Neural progenitor cell (in vitro differentiated cells): Measurements from ENCODE around the gene LRRC32. TPM values are rescaled to one million over a fixed set of nuclear protein-coding genes. Genes with fewer than 3 reads are reported as not detected.

Experiments used
- DNase-seq: peaks from one replicate; pipeline ENCODE4 v3.0.0-alpha.2; 2016; ENCODE audit warnings: low spot score
- H2AFZ ChIP-seq: fragments of 200-600 bp; sonication (generic); replicated peaks from 2 replicates; pipeline ENCODE4 v1.6.1; 2016; ENCODE audit warnings: antibody characterized with exemption
- H3F3A ChIP-seq: fragments of 200-600 bp; sonication (generic); 2 replicates; pipeline ENCODE4 v1.6.1; 2016; ENCODE audit warnings: antibody characterized with exemption, low read depth
- H3K27ac ChIP-seq: fragments of 200-600 bp; sonication (generic); 2 replicates; pipeline ENCODE4 v1.5.1; 2016; ENCODE audit warnings: mild to moderate bottlenecking
- H3K27me3 ChIP-seq: fragments of 200-600 bp; sonication (generic); 2 replicates; pipeline ENCODE4 v1.6.1; 2016; ENCODE audit warnings: mild to moderate bottlenecking, moderate library complexity
- H3K36me3 ChIP-seq: fragments of 200-600 bp; sonication (generic); 2 replicates; pipeline ENCODE4 v1.5.1; 2016
- H3K4me1 ChIP-seq: fragments of 200-600 bp; sonication (generic); 2 replicates; pipeline ENCODE4 v1.6.1; 2016; ENCODE audit warnings: mixed run types
- H3K4me2 ChIP-seq: fragments of 200-600 bp; sonication (generic); 2 replicates; pipeline ENCODE4 v1.6.1; 2016
- H3K4me3 ChIP-seq: fragments of 200-600 bp; sonication (generic); 2 replicates; pipeline ENCODE4 v1.5.1; 2016
- H3K79me2 ChIP-seq: fragments of 200-600 bp; sonication (generic); 2 replicates; pipeline ENCODE4 v1.6.1; 2016; ENCODE audit warnings: low read depth
- H3K9ac ChIP-seq: fragments of 200-600 bp; sonication (generic); 2 replicates; pipeline ENCODE4 v1.6.1; 2016
- H3K9me3 ChIP-seq: fragments of 200-600 bp; sonication (generic); 2 replicates; pipeline ENCODE4 v1.5.1; 2016; ENCODE audit warnings: low read depth
- H4K20me1 ChIP-seq: fragments of 200-600 bp; sonication (generic); 2 replicates; pipeline ENCODE4 v1.6.1; 2016; ENCODE audit warnings: low read depth
- H3K27ac Mint-ChIP-seq: 3 replicates; pipeline ENCODE4 v1.8.0; 2021; ENCODE audit warnings: mixed read lengths
- H3K27me3 Mint-ChIP-seq: 2 replicates; pipeline ENCODE4 v1.8.0; 2022; ENCODE audit warnings: low read depth, mild to moderate bottlenecking, inconsistent platforms, moderate library complexity, mixed read lengths; ENCODE audit not compliant: insufficient read depth
- H3K36me3 Mint-ChIP-seq: 3 replicates; pipeline ENCODE4 v1.8.0; 2021; ENCODE audit warnings: mixed read lengths
- H3K4me1 Mint-ChIP-seq: 3 replicates; pipeline ENCODE4 v1.8.0; 2021; ENCODE audit warnings: mixed read lengths
- H3K4me3 Mint-ChIP-seq: 3 replicates; pipeline ENCODE4 v1.8.0; 2021; ENCODE audit warnings: mild to moderate bottlenecking, moderate library complexity, mixed read lengths
- H3K9me3 Mint-ChIP-seq: 3 replicates; pipeline ENCODE4 v1.8.0; 2020; ENCODE audit warnings: mixed read lengths
- EZH2 ChIP-seq: fragments of 200-600 bp; sonication (generic); IDR thresholded peaks from 2 replicates; pipeline ENCODE4 v1.6.1; 2017; ENCODE audit warnings: antibody characterized with exemption, mild to moderate bottlenecking, moderate library complexity
- EZH2phosphoT487 ChIP-seq: fragments of 200-600 bp; sonication (generic); IDR thresholded peaks from 2 replicates; pipeline ENCODE4 v1.6.1; 2017; ENCODE audit warnings: antibody characterized with exemption
- total RNA-seq: library from RNA; depleted of rRNA; stranded (reverse); fragments of >200 nt; gene quantifications from 2 replicates; pipeline ENCODE4 v1.2.3, GENCODE V29; 2015; ENCODE audit warnings: low replicate concordance
- TF ChIP-seq, protein P1 (sequence below): fragments of 200-600 bp; sonication (generic); IDR thresholded peaks from 2 replicates; pipeline ENCODE4 v1.5.1; 2017; ENCODE audit warnings: antibody characterized with exemption, mild to moderate bottlenecking

The LRRC32 gene
- total RNA-seq, 1 donor from 2014 or later: 0.21 TPM

DNA sequence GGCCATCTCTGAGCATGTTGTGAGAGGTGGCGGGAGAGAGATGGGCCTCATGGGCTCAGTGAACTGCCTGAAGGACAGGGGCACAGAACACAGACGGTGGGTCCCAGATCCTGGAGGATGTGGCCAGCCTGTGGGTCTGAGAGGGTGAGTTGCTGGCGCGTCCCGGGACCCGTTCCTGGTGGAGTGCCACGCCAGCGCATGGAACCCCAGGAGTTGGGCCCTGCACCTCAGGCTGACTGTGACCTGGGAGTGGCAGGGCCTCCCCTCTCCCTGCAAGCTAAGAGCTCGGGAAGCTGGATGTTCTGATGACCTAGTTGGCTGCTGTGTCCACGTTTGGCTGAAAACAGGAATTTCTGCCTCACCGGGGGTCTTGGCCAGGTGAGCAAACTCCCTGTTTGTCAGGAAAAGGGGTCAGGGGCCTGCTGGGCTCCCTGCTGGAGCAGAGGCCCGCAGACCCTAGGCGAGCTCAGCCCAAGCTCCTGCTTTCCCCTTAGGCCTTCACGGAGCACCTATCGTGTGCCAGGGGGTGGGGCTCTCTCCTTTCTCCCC is 15.0 kb downstream of the LRRC32 start:
- no peak overlapping the region for H3K9ac ChIP-seq
- H3K4me3 ChIP-seq: no peak overlapping the region
- no peaks in the 10 kb centered on the region for H3K27me3 ChIP-seq
- no peaks in the 10 kb centered on the region for H4K20me1 ChIP-seq
- H3K4me2 ChIP-seq: no peak overlapping the region
- H3K4me1 ChIP-seq: no peaks in the 10 kb centered on the region
- Mint-ChIP-seq H3K4me1 (peaks cover 19% of the 10 kb centered on the region), H3K27me3 (peaks cover 12% of the 10 kb centered on the region), H3K27ac (peak overlapping the region; percentile 60), H3K36me3 (no peaks in the 10 kb centered on the region), H3K9me3 (no peaks in the 10 kb centered on the region), H3K4me3 (no peak overlapping the region)
- H2AFZ ChIP-seq: no peak overlapping the region
- DNase-seq: no peak
- H3K27ac ChIP-seq: no peak overlapping the region
- TF ChIP-seq, protein P1, sequence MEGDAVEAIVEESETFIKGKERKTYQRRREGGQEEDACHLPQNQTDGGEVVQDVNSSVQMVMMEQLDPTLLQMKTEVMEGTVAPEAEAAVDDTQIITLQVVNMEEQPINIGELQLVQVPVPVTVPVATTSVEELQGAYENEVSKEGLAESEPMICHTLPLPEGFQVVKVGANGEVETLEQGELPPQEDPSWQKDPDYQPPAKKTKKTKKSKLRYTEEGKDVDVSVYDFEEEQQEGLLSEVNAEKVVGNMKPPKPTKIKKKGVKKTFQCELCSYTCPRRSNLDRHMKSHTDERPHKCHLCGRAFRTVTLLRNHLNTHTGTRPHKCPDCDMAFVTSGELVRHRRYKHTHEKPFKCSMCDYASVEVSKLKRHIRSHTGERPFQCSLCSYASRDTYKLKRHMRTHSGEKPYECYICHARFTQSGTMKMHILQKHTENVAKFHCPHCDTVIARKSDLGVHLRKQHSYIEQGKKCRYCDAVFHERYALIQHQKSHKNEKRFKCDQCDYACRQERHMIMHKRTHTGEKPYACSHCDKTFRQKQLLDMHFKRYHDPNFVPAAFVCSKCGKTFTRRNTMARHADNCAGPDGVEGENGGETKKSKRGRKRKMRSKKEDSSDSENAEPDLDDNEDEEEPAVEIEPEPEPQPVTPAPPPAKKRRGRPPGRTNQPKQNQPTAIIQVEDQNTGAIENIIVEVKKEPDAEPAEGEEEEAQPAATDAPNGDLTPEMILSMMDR: no peak
- no peak for TF ChIP-seq EZH2
- TF ChIP-seq EZH2phosphoT487: no peak
- H3K79me2 ChIP-seq: no peaks in the 10 kb centered on the region
- no peaks in the 10 kb centered on the region for H3K36me3 ChIP-seq
- H3F3A ChIP-seq: no peaks in the 10 kb centered on the region
- no peaks in the 10 kb centered on the region for H3K9me3 ChIP-seq

DNA sequence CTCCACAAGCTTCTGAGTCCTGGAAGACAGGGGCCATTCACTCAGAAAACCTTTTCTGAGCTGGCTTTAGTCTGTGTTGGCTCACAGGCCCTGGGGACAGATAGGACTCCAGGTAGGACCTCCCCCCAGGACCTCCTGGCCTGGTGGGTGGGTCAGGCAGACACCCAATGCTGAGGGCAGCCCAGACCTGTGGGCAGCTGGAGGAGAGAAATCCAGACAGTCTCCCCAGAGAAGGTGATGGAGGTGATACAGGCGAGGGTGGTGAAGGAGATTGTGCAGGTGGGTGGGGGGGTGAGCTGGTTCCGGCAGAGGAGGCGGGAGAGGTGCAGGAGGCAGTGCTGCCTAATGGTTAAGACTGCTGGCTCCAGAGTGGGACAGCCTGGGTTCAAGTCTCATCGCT is 15.6 kb downstream of the LRRC32 start:
- Histone ChIP-seq H3F3A (no peaks in the 10 kb centered on the region), H3K27me3 (no peaks in the 10 kb centered on the region), H3K4me3 (no peak overlapping the region), H2AFZ (no peak overlapping the region), H3K36me3 (no peaks in the 10 kb centered on the region), H3K9me3 (no peaks in the 10 kb centered on the region), H3K4me1 (no peaks in the 10 kb centered on the region), H3K4me2 (no peak overlapping the region), H3K79me2 (no peaks in the 10 kb centered on the region), H3K9ac (no peak overlapping the region), H3K27ac (no peak overlapping the region), H4K20me1 (no peaks in the 10 kb centered on the region)
- Mint-ChIP-seq H3K27ac (peak overlapping the region; percentile 60), H3K4me1 (peaks cover 19% of the 10 kb centered on the region), H3K36me3 (no peaks in the 10 kb centered on the region), H3K4me3 (no peak overlapping the region), H3K9me3 (no peaks in the 10 kb centered on the region), H3K27me3 (peaks cover 15% of the 10 kb centered on the region)
- DNase-seq: no peak
- no peak for TF ChIP-seq EZH2
- TF ChIP-seq, protein P1: no peak
- no peak for TF ChIP-seq EZH2phosphoT487

DNA sequence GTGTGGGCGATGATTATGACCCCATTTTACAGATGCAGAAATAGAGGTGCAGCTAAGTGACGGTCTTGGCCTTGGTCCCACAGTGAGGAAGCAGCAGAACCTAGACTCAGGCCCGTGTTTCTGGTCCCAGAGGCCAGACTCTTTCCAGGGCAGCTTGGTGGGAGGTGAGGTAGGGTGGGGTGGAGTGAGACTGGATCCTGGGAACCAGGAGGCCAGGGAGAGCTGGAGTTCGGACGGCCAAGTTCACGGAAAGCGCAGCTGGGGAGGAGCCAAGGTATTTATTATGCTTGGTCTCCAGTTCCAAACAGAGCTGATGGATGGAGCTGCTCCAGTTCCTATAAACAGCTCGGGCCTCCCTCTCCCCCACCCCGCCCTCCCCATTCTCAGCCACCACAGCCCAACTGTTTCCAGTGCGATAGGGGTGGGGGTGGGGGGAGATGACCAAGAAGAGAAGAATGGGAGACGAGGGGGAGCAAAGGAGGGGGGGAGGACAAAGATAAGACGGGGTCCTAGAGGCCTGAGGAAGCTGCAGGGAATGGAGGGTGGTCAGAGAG is 16.2 kb downstream of the LRRC32 start:
- Mint-ChIP-seq H3K4me1 (peaks cover 19% of the 10 kb centered on the region), H3K4me3 (no peak overlapping the region), H3K27ac (no peak overlapping the region), H3K9me3 (no peaks in the 10 kb centered on the region), H3K27me3 (peaks cover 15% of the 10 kb centered on the region), H3K36me3 (no peaks in the 10 kb centered on the region)
- Histone ChIP-seq H3K9ac (no peak overlapping the region), H3K27ac (no peak overlapping the region), H3K36me3 (no peaks in the 10 kb centered on the region), H3K79me2 (no peaks in the 10 kb centered on the region), H3K4me2 (no peak overlapping the region), H3K4me1 (no peaks in the 10 kb centered on the region), H4K20me1 (no peaks in the 10 kb centered on the region), H2AFZ (no peak overlapping the region), H3K4me3 (no peak overlapping the region), H3K9me3 (no peaks in the 10 kb centered on the region), H3K27me3 (no peaks in the 10 kb centered on the region), H3F3A (no peaks in the 10 kb centered on the region)
- TF ChIP-seq, protein P1: no peak
- TF ChIP-seq EZH2 (no peak), EZH2phosphoT487 (no peak)
- DNase-seq: no peak
